Measurements from ENCODE around the gene HLA-DMB.

Gene HLA-DMB

GRCh38 chr6:32971242-32971580 is 30.4 kb upstream of the HLA-DMB start:
- no peak for TF ChIP-seq EGR1 (IDR thresholded peaks at IDR 0.05)
- no peak for TF ChIP-seq CREB1 (IDR thresholded peaks at IDR 0.05; ENCODE audit: low read depth)
- TF ChIP-seq YY1 (IDR thresholded peaks at IDR 0.05; ENCODE audit: low read depth): no peak
- TF ChIP-seq NFIC (IDR thresholded peaks at IDR 0.05): no peak
- no peak for TF ChIP-seq TEAD4 (IDR thresholded peaks at IDR 0.05)
- no peak for TF ChIP-seq FOXM1 (IDR thresholded peaks at IDR 0.05; ENCODE audit: borderline replicate concordance, low read depth)
- TF ChIP-seq EP300 (IDR thresholded peaks at IDR 0.05; ENCODE audit: borderline replicate concordance): no peak
- TF ChIP-seq ZBTB7A (IDR thresholded peaks at IDR 0.05; ENCODE audit: low read depth): no peak
- no peak for TF ChIP-seq TAF1 (IDR thresholded peaks at IDR 0.05; ENCODE audit: low read depth)
- no peak for TF ChIP-seq MAX (IDR thresholded peaks at IDR 0.05)
- TF ChIP-seq TCF12 (IDR thresholded peaks at IDR 0.05; ENCODE audit: low read depth): no peak
- no peak for TF ChIP-seq CEBPB (IDR thresholded peaks at IDR 0.05)
- TF ChIP-seq RAD21 (IDR thresholded peaks at IDR 0.05; ENCODE audit: low read depth): no peak
- no peak for TF ChIP-seq USF1 (IDR thresholded peaks at IDR 0.05)
- no peak for TF ChIP-seq REST (IDR thresholded peaks at IDR 0.05; ENCODE audit: low read depth)

GRCh38 chr6:32970413-32971241 is 29.8 kb upstream of the HLA-DMB start:
- TF ChIP-seq TAF1 (IDR thresholded peaks at IDR 0.05; ENCODE audit: low read depth): no peak
- no peak for TF ChIP-seq RAD21 (IDR thresholded peaks at IDR 0.05; ENCODE audit: low read depth)
- no peak for TF ChIP-seq MAX (IDR thresholded peaks at IDR 0.05)
- no peak for TF ChIP-seq ZBTB7A (IDR thresholded peaks at IDR 0.05; ENCODE audit: low read depth)
- no peak for TF ChIP-seq REST (IDR thresholded peaks at IDR 0.05; ENCODE audit: low read depth)
- no peak for TF ChIP-seq FOXM1 (IDR thresholded peaks at IDR 0.05; ENCODE audit: borderline replicate concordance, low read depth)
- TF ChIP-seq CEBPB (IDR thresholded peaks at IDR 0.05): no peak
- TF ChIP-seq EP300 (IDR thresholded peaks at IDR 0.05; ENCODE audit: borderline replicate concordance): no peak
- no peak for TF ChIP-seq CREB1 (IDR thresholded peaks at IDR 0.05; ENCODE audit: low read depth)
- no peak for TF ChIP-seq YY1 (IDR thresholded peaks at IDR 0.05; ENCODE audit: low read depth)
- TF ChIP-seq TCF12 (IDR thresholded peaks at IDR 0.05; ENCODE audit: low read depth): no peak

GRCh38 chr6:32969685-32970412 is 29.0 kb upstream of the HLA-DMB start:
- TF ChIP-seq CREB1 (IDR thresholded peaks at IDR 0.05; ENCODE audit: low read depth) (no peak), EP300 (IDR thresholded peaks at IDR 0.05; ENCODE audit: borderline replicate concordance) (no peak), FOXM1 (IDR thresholded peaks at IDR 0.05; ENCODE audit: borderline replicate concordance, low read depth) (no peak), TCF12 (IDR thresholded peaks at IDR 0.05; ENCODE audit: low read depth) (peak; percentile 47; the same call in 1 of the 2 replicates), MAX (IDR thresholded peaks at IDR 0.05) (no peak), ZBTB7A (IDR thresholded peaks at IDR 0.05; ENCODE audit: low read depth) (peak; percentile 28; the same call in 1 of the 2 replicates), TEAD4 (IDR thresholded peaks at IDR 0.05) (no peak)

GRCh38 chr6:32968867-32969684 is 28.2 kb upstream of the HLA-DMB start:
- TF ChIP-seq MAX (IDR thresholded peaks at IDR 0.05) (peak; percentile 56), RAD21 (IDR thresholded peaks at IDR 0.05; ENCODE audit: low read depth) (no peak), ZBTB7A (IDR thresholded peaks at IDR 0.05; ENCODE audit: low read depth) (0 out of 2 replicates have a peak, but pooled peaks have one; percentile 64)
